ENCODE measurements around the gene LLCFC1. TPM values are rescaled to one million over a fixed set of nuclear protein-coding genes. Genes with fewer than 3 reads are reported as not detected.

LLCFC1 gene
- total RNA-seq, 1 experiment from 2014 or later: not detected

DNA sequence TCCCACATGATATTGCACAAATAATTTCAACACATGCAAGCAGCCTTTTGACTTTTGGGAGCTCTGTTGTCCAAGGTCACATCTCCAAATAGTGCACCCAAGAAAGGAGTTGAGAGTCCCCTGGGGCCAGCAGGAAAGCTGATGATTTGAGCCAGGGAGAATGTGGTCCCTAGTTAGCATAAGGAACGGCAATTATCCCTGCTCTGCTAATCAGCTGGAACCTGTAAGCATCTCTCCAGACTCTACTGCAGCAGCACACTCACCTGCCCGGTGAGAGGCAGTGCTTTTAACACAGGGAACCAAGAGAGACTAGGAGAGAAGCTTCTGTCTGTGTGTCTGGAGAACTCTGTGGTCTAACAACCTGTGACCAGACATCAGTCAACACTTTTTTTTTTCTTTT lies 22.8 kb upstream of the LLCFC1 start:
- Histone ChIP-seq H3K4me2 (ENCODE audit: low read length) (no peak overlapping the region), H3K9ac (ENCODE audit: low read length) (no peak overlapping the region), H3K4me3 (ENCODE audit: low read length) (no peak overlapping the region), H3K9me2 (replicated peaks; ENCODE audit: low read length) (no peaks in the 10 kb centered on the region), H3K27me3 (ENCODE audit: low read length) (peaks cover 71% of the 10 kb centered on the region), H2AFZ (ENCODE audit: low read length) (no peak overlapping the region), H3K4me1 (ENCODE audit: insufficient read depth, low read length) (no peaks in the 10 kb centered on the region), H3K27ac (ENCODE audit: low read length) (no peak overlapping the region), H3K36me3 (ENCODE audit: low read depth, low read length) (no peaks in the 10 kb centered on the region), H3F3A (ENCODE audit: low read length, unreplicated experiment) (no peaks in the 10 kb centered on the region), H3K9me3 (ENCODE audit: low read length) (no peaks in the 10 kb centered on the region), H4K20me1 (ENCODE audit: low read length) (no peaks in the 10 kb centered on the region), H3K79me2 (ENCODE audit: low read length) (no peaks in the 10 kb centered on the region)
- no peak for TF ChIP-seq EZH2phosphoT487 (IDR thresholded peaks at IDR 0.05; ENCODE audit: borderline replicate concordance, low read length)
- no peak for TF ChIP-seq EZH2 (IDR thresholded peaks at IDR 0.05; ENCODE audit: low read length, unreplicated experiment)
- TF ChIP-seq, protein P1, sequence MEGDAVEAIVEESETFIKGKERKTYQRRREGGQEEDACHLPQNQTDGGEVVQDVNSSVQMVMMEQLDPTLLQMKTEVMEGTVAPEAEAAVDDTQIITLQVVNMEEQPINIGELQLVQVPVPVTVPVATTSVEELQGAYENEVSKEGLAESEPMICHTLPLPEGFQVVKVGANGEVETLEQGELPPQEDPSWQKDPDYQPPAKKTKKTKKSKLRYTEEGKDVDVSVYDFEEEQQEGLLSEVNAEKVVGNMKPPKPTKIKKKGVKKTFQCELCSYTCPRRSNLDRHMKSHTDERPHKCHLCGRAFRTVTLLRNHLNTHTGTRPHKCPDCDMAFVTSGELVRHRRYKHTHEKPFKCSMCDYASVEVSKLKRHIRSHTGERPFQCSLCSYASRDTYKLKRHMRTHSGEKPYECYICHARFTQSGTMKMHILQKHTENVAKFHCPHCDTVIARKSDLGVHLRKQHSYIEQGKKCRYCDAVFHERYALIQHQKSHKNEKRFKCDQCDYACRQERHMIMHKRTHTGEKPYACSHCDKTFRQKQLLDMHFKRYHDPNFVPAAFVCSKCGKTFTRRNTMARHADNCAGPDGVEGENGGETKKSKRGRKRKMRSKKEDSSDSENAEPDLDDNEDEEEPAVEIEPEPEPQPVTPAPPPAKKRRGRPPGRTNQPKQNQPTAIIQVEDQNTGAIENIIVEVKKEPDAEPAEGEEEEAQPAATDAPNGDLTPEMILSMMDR (conservative IDR thresholded peaks at IDR 0.05; ENCODE audit: low read depth, low read length): no peak
- POLR2A ChIA-PET (ENCODE audit: unreplicated experiment): no interaction called here
- DNase-seq: no peak
- ATAC-seq: no peak
- CTCF ChIA-PET: no interaction called here
- no TSS peak for BruUV-seq (replicated peaks)
- intact Hi-C loops (cut with micrococcal nuclease): no loop called here

DNA sequence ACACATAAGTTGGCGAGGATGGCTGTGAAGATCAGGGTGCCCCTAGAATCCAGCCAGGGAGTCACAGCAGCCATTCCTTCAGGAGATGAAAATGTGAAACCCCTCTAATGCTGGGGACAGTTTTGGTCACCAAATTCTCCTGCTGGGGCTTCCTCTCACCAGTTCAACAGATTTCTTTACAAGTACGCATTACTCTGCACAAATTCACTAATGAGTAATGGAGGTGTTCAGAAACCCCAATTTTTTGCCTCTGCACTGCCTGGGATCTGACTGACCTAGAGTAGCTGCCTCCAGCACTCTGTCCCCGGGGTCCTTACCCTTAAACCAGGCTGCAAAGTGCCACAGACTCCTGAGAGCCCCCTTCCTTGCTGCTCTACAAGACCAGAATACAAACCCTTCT lies 21.8 kb upstream of the LLCFC1 start:
- no peaks in the 10 kb centered on the region for H3F3A ChIP-seq (ENCODE audit: low read length, unreplicated experiment)
- no peaks in the 10 kb centered on the region for H3K79me2 ChIP-seq (ENCODE audit: low read length)
- ChIA-PET POLR2A (ENCODE audit: unreplicated experiment) (no interaction called here), CTCF (no interaction called here)
- no peaks in the 10 kb centered on the region for H3K36me3 ChIP-seq (ENCODE audit: low read depth, low read length)
- H3K27me3 ChIP-seq (ENCODE audit: low read length): peaks cover 68% of the 10 kb centered on the region
- H2AFZ ChIP-seq (ENCODE audit: low read length): no peak overlapping the region
- no peaks in the 10 kb centered on the region for H3K9me2 ChIP-seq (replicated peaks; ENCODE audit: low read length)
- H3K9me3 ChIP-seq (ENCODE audit: low read length): no peaks in the 10 kb centered on the region
- intact Hi-C loops (cut with micrococcal nuclease): no loop called here
- no peak for ATAC-seq
- no peak overlapping the region for H3K4me2 ChIP-seq (ENCODE audit: low read length)
- H3K4me3 ChIP-seq (ENCODE audit: low read length): no peak overlapping the region
- no peaks in the 10 kb centered on the region for H4K20me1 ChIP-seq (ENCODE audit: low read length)
- DNase-seq: no peak
- no TSS peak for BruUV-seq (replicated peaks)
- H3K9ac ChIP-seq (ENCODE audit: low read length): no peak overlapping the region
- H3K4me1 ChIP-seq (ENCODE audit: insufficient read depth, low read length): no peaks in the 10 kb centered on the region
- no peak overlapping the region for H3K27ac ChIP-seq (ENCODE audit: low read length)
- TF ChIP-seq, protein P1 (conservative IDR thresholded peaks at IDR 0.05; ENCODE audit: low read depth, low read length): no peak
- no peak for TF ChIP-seq EZH2 (IDR thresholded peaks at IDR 0.05; ENCODE audit: low read length, unreplicated experiment)
- TF ChIP-seq EZH2phosphoT487 (IDR thresholded peaks at IDR 0.05; ENCODE audit: borderline replicate concordance, low read length): no peak

DNA sequence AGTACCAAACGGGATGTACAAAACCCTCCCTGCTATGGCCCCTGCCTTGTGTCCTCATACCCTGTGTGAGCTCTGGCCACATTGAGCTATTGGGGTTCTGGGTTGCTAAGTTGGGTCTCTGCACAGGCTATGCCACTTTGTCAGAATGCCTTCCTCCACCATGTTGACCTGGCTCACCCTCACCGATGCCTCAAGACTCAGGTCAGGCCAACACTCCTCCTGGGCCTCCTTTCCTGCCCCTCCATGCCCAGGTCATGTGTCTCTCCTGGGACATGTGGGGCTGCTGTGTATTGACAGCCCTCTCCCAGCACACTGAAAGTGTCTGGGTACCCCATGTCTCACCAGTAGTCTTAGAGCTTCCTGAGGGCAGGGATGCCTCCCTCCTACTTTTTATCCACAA lies 20.4 kb upstream of the LLCFC1 start:
- H3K27me3 ChIP-seq (ENCODE audit: low read length): peaks cover 74% of the 10 kb centered on the region
- no peak overlapping the region for H3K9ac ChIP-seq (ENCODE audit: low read length)
- H2AFZ ChIP-seq (ENCODE audit: low read length): no peak overlapping the region
- H3K9me3 ChIP-seq (ENCODE audit: low read length): no peaks in the 10 kb centered on the region
- ChIA-PET CTCF (no interaction called here), POLR2A (ENCODE audit: unreplicated experiment) (no interaction called here)
- no peak for DNase-seq
- H3K9me2 ChIP-seq (replicated peaks; ENCODE audit: low read length): no peaks in the 10 kb centered on the region
- H3K4me2 ChIP-seq (ENCODE audit: low read length): no peak overlapping the region
- no peaks in the 10 kb centered on the region for H3F3A ChIP-seq (ENCODE audit: low read length, unreplicated experiment)
- H3K36me3 ChIP-seq (ENCODE audit: low read depth, low read length): no peaks in the 10 kb centered on the region
- ATAC-seq: no peak
- H3K4me1 ChIP-seq (ENCODE audit: insufficient read depth, low read length): no peaks in the 10 kb centered on the region
- H4K20me1 ChIP-seq (ENCODE audit: low read length): no peaks in the 10 kb centered on the region
- intact Hi-C loops (cut with micrococcal nuclease): no loop called here
- no TSS peak for BruUV-seq (replicated peaks)
- no peak overlapping the region for H3K4me3 ChIP-seq (ENCODE audit: low read length)
- TF ChIP-seq EZH2phosphoT487 (IDR thresholded peaks at IDR 0.05; ENCODE audit: borderline replicate concordance, low read length): no peak
- TF ChIP-seq, protein P1 (conservative IDR thresholded peaks at IDR 0.05; ENCODE audit: low read depth, low read length): no peak
- no peaks in the 10 kb centered on the region for H3K79me2 ChIP-seq (ENCODE audit: low read length)
- no peak overlapping the region for H3K27ac ChIP-seq (ENCODE audit: low read length)

All from PC-3 (cell line).